Stimulated activated CD4-positive, alpha-beta T cell treated with anti-CD3 and anti-CD28 coated beads, Interleukin-1b, Interleukin-23, amount 100 ng/mL, for 4 hours (primary cell): ENCODE results near the gene CRTAP.
"Not testable (repeated sequence)": the region's sequence is repeated elsewhere in the genome, so short reads cannot be mapped to it uniquely, and the experiment has no call there.

Experiments
- DNase-seq, 2 donors: peaks; one replicate each; pipeline ENCODE4 v3.0.0-alpha.2; 2020; ENCODE audit warnings: low read depth in 2 of 2

Gene CRTAP

GRCh38 chr3:33139996-33140395, 26.2 kb downstream of the CRTAP start:
- no peak for DNase-seq

- DNase-seq, result no peak
Observed at GRCh38 chr3:33141006-33141405, 27.2 kb downstream of the CRTAP start.

- peak; percentile 4 to 22 for DNase-seq
Observed at GRCh38 chr3:33144433-33144832, 30.6 kb downstream of the CRTAP start.

GRCh38 chr3:33145221-33145900, 31.5 kb downstream of the CRTAP start:
- DNase-seq, result no peak

- no peak for DNase-seq
Observed at GRCh38 chr3:33145901-33146580, 32.2 kb downstream of the CRTAP start.

- no peak for DNase-seq
Observed at GRCh38 chr3:33146791-33147445, 33.1 kb downstream of the CRTAP start.

GRCh38 chr3:33149342-33149741, 35.5 kb downstream of the CRTAP start:
- DNase-seq, result no peak

GRCh38 chr3:33152363-33153360, 38.8 kb downstream of the CRTAP start:
- no peak for DNase-seq

- no peak for DNase-seq
Observed at GRCh38 chr3:33153782-33154181, 40.0 kb downstream of the CRTAP start.

- no peak for DNase-seq
Observed at GRCh38 chr3:33155301-33155700, 41.5 kb downstream of the CRTAP start.

- no peak for DNase-seq
Observed at GRCh38 chr3:33159234-33159633, 45.4 kb downstream of the CRTAP start.

- DNase-seq, result no peak
Observed at GRCh38 chr3:33159981-33160380, 46.2 kb downstream of the CRTAP start.

GRCh38 chr3:33162621-33163020, 48.8 kb downstream of the CRTAP start:
- DNase-seq, result not testable (repeated sequence)

GRCh38 chr3:33165372-33165771, 51.6 kb downstream of the CRTAP start:
- DNase-seq, result no peak

GRCh38 chr3:33166095-33166494, 52.3 kb downstream of the CRTAP start:
- DNase-seq, result no peak

GRCh38 chr3:33167284-33167683, 53.5 kb downstream of the CRTAP start:
- no peak for DNase-seq

- no peak for DNase-seq
Observed at GRCh38 chr3:33167716-33168336, 54.0 kb downstream of the CRTAP start.

- no peak for DNase-seq
Observed at GRCh38 chr3:33170531-33170930, 56.7 kb downstream of the CRTAP start.

- DNase-seq, result no peak
Observed at GRCh38 chr3:33171580-33171979, 57.8 kb downstream of the CRTAP start.

- DNase-seq, result no peak
Observed at GRCh38 chr3:33173103-33173502, 59.3 kb downstream of the CRTAP start.

GRCh38 chr3:33173672-33174071, 59.9 kb downstream of the CRTAP start:
- no peak for DNase-seq
